ENCODE measurements around the gene VWCE. TPM values are rescaled to one million over a fixed set of nuclear protein-coding genes. Genes with fewer than 3 reads are reported as not detected.
A peak's percentile ranks its signal among the peaks of the same experiment; 100 is the strongest.

The VWCE gene
- total RNA-seq, 1 donor from 2014 or later: 0.73 TPM

DNA sequence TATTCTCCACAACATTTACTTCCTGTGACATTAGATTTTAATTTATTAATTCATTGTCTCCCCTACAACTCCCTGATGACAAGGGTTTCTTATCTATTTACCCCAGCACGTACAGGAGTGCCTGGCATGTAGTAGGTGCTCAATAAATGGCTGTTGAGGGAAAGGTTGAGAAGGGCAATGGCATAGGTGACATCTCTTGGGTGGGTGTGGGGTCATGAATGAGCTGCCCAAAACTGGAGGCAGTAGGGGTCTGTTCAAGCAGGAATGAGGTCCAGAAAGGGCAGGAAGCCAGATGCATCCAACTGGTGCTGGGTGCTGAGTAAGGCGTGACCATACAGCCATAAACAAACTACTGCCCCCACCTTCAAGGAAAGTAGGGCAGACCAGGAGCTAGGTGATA is 2.8 kb downstream of the VWCE start:
- intact Hi-C loops (cut with DNase I): no loop called here
- ATAC-seq (ENCODE audit: poor library complexity): no peak
- DNase-seq: no peak

- DNase-seq (no peak), ATAC-seq (ENCODE audit: poor library complexity) (no peak)
- intact Hi-C loops (cut with DNase I): no loop called here
These were observed 4.0 kb downstream of the VWCE start for GRCh38 chr11:61290905-61291690.

GRCh38 chr11:61287338-61287977 is 7.7 kb downstream of the VWCE start:
- ATAC-seq (ENCODE audit: poor library complexity): no peak

GRCh38 chr11:61283613-61284012 is 11.5 kb downstream of the VWCE start:
- ATAC-seq (ENCODE audit: poor library complexity) (no peak), DNase-seq (no peak)
- intact Hi-C loops (cut with DNase I): no loop called here

More at GRCh38 chr11:61287338-61287977, 7.7 kb downstream of the VWCE start:
- DNase-seq: no peak
- intact Hi-C loops (cut with DNase I): no loop called here

DNA sequence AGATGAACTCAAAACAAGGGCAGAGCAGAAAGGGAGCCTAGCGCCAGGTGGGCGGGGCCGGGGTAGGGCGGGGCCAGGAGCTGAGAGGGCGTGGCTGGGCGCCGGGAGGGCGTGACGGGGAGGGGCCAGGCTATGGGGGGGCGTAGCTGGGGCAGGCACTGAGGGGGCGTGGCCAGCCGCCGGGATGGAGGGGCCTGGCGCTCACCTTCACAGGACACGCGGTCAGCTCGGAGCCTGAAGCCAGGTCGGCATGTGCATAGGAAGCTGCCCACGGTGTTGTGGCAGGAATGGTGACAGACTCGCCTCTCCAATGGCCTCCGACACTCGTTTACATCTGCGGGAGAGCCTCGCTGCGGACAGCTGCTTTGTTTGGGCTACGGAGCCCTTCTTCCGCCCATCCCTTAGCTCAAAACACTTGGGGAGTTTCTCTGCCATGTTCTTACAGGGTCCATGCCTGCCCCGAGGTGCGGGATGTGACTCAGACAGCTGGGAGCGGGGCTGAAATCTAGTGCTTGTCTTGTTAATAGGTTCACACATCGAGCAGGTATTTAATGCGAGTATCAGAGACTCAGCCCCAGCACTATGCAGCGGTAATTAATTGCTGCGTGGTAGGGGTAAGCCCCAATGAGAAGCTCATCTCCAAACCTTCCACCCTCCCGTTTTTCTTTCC is 13.4 kb downstream of the VWCE start:
- ATAC-seq (ENCODE audit: poor library complexity) (peak; percentile 81), DNase-seq (no peak)
- intact Hi-C loops (cut with DNase I): no loop called here

GRCh38 chr11:61280883-61281580 is 14.1 kb downstream of the VWCE start:
- no peak for DNase-seq
- ATAC-seq (ENCODE audit: poor library complexity): no peak
- intact Hi-C loops (cut with DNase I): no loop called here

GRCh38 chr11:61279934-61280659 is 15.0 kb downstream of the VWCE start:
- intact Hi-C loops (cut with DNase I): no loop called here
- ATAC-seq (ENCODE audit: poor library complexity) (no peak), DNase-seq (no peak)

GRCh38 chr11:61278001-61278470 is 17.1 kb downstream of the VWCE start:
- intact Hi-C loops (cut with DNase I): no loop called here
- ATAC-seq (ENCODE audit: poor library complexity) (no peak), DNase-seq (no peak)

GRCh38 chr11:61277186-61278000 is 17.7 kb downstream of the VWCE start:
- intact Hi-C loops (cut with DNase I): no loop called here
- no peak for ATAC-seq (ENCODE audit: poor library complexity)
- DNase-seq: no peak

DNA sequence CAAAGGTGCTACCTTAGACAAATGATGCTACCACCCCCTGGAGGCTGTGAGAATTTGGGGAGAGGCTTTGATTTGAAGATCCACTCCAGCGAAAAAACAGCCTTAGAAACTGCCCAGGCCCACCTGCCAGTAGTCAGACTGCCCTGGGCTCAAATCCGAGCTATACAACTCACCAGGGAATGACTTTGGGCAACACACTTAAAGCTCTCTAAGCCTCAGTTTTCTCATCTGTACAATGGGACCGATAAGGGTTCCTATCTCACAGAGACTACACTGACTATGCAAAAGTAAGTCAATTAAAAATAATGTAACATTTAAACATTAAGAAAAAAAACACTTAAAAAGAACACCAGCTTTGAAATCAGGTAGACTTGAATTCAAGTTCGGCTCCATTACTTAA is 19.9 kb downstream of the VWCE start:
- intact Hi-C loops (cut with DNase I): no loop called here
- ATAC-seq (ENCODE audit: poor library complexity) (no peak), DNase-seq (no peak)

- ATAC-seq (ENCODE audit: poor library complexity) (no peak), DNase-seq (no peak)
- intact Hi-C loops (cut with DNase I): no loop called here
These were observed 21.0 kb downstream of the VWCE start for GRCh38 chr11:61274084-61274483.

DNA sequence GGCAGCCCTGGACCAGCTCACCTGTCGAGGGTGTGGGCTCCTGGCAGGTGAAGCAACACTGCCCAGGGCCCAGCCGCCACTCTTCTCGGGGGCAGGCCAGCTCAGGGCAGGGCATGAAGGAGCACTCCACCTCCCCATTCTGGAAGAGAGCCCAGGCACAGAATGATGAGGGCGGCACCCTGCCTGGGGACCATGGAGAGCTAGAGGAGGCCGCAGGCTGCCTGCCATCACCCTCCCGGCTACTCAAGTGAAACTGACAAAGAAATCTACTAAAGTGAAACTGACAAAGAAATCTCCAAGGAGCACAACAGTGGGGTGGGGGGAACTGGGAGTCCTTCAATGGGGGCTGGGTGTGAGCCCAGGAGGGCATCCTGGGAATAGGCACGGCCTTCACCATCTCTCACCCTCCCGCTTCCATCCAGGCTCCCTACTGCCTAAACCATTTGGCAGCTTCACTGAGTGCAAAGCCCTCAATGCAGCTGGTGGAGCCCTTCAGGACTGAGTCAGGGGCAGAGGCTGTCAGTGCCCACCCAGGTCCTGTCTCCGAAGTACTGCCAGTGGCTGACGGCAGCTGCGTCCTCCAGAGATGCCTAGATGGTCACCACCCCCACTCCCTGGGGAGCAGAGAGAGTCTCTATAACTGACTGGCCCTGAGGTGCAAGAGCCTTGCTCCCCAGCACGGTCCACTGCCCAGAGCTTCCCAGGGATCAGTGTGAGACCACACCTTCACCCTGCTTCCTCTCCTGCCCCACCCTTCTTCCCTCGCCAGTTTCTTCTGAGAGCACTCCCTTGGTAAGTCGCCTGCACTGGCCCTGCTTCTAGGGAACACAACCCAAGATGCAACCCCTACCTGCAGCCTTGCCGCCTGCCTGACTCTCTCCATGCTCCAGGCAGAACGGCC is 21.7 kb downstream of the VWCE start:
- intact Hi-C loops (cut with DNase I): no loop called here
- DNase-seq (no peak), ATAC-seq (ENCODE audit: poor library complexity) (peak; percentile 38)

GRCh38 chr11:61272731-61273130 is 22.4 kb downstream of the VWCE start:
- DNase-seq: no peak
- ATAC-seq (ENCODE audit: poor library complexity): no peak
- intact Hi-C loops (cut with DNase I): no loop called here

GRCh38 chr11:61270354-61271076 is 24.6 kb downstream of the VWCE start:
- ATAC-seq (ENCODE audit: poor library complexity) (no peak), DNase-seq (no peak)
- intact Hi-C loops (cut with DNase I): no loop called here

- DNase-seq (no peak), ATAC-seq (ENCODE audit: poor library complexity) (no peak)
- intact Hi-C loops (cut with DNase I): no loop called here
These were observed 26.4 kb downstream of the VWCE start for GRCh38 chr11:61268588-61269250.

- intact Hi-C loops (cut with DNase I): no loop called here
- ATAC-seq (ENCODE audit: poor library complexity): peak; percentile 31
- no peak for DNase-seq
These were observed 27.7 kb downstream of the VWCE start for GRCh38 chr11:61267437-61267841.
